Epithelial cell of esophagus (primary cell): ENCODE results near the gene OVAAL.
"Not testable (repeated sequence)": the region's sequence is repeated elsewhere in the genome, so short reads cannot be mapped to it uniquely, and the experiment has no call there.

Experiments used
- DNase-seq: peaks from one replicate; pipeline ENCODE4 v3.0.0; 2010; ENCODE audit warnings: low read depth
- H3K4me3 ChIP-seq: 2 replicates; pipeline ENCODE4 v1.5.1; 2011; ENCODE audit warnings: mild to moderate bottlenecking, low read length, control low read depth
- CTCF ChIP-seq: IDR thresholded peaks from 2 replicates; pipeline ENCODE4 v1.5.1; 2011; ENCODE audit warnings: low read depth, mild to moderate bottlenecking, low read length, control low read depth, inconsistent platforms; ENCODE audit not compliant: insufficient read depth; ENCODE audit errors: missing control alignments

Gene OVAAL

GRCh38 chr1:180540697-180541594 is 17.8 kb upstream of the OVAAL start:
- DNase-seq: peak; percentile 27
- no peak overlapping the region for H3K4me3 ChIP-seq
- TF ChIP-seq CTCF: no peak

DNA sequence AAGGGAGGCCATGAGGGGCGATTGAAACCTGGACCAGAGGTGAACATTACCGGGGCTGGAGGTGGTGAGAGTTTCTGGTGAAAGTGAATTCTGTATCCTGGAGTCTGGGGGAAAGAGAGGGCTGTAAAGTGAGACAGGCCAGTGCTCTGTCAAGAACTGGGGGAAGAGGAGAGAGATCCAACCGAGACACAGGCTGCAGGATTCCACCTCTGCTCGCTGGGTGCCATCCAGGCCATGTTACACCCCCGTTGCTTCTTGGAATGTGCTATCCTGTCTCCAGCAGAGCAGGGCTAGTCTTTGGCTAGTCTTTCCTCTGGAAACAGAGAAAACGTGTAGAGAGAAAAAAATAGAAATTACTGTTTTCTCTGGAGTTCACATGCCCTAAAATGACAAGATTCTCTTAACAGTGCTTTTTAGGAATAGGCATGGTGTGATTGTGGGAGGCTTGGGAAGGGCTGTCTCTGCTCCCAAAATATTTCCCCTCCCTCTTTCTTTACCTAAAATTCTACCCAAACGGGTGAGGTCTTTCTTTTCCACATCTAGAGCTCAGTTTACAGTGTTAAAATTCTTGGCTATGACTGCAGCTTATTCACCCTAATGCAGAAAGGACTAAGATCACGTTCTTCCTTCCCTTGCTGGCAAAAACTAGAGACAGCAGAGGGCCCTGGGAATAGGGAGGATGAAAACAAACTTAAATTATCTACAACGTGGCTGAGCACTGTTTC is 16.5 kb upstream of the OVAAL start:
- H3K4me3 ChIP-seq: no peak overlapping the region
- TF ChIP-seq CTCF: no peak
- DNase-seq: no peak

GRCh38 chr1:180542838-180543145 is 16.0 kb upstream of the OVAAL start:
- DNase-seq: no peak
- no peak overlapping the region for H3K4me3 ChIP-seq
- TF ChIP-seq CTCF: no peak

- H3K4me3 ChIP-seq: no peak overlapping the region
- DNase-seq: no peak
- TF ChIP-seq CTCF: no peak
These were observed 14.7 kb upstream of the OVAAL start for GRCh38 chr1:180544050-180544449.

- DNase-seq: no peak
- no peak for TF ChIP-seq CTCF
- H3K4me3 ChIP-seq: no peak overlapping the region
These were observed 12.8 kb upstream of the OVAAL start for GRCh38 chr1:180545991-180546390.

DNA sequence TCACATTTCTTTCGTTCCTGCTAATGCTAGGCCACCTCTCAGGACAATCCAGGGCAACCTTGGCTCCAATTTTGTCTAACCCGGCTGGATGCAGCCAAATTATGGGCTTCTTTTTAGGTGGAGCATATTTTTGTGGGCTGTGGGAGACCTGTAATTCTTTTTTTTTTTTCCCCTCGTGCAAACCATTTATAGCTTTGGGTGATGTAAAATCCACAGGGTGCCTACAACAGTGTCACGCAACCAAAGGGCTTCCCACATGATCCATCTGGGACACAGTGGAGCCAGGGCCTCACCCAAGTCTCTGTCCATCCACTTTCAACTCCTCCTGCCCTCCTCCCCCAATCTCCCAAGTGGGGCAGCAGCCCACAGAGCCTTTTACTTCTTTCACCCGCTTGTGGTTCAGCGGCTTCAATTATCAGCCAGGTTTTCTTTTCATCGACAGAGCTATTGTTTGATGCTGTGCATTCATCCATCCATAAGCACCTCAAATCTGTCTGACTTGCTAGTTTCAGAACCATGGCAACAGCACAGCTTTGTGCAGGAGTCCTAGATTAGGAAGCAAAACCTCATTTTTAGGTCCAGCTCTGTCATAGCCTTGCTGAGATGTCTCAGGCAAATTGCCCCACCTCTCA is 10.0 kb upstream of the OVAAL start:
- no peak for DNase-seq
- TF ChIP-seq CTCF: no peak
- no peak overlapping the region for H3K4me3 ChIP-seq

GRCh38 chr1:180549770-180550169 is 9.0 kb upstream of the OVAAL start:
- DNase-seq, H3K4me3 ChIP-seq: not testable (repeated sequence)
